Measurements from ENCODE around the gene DAW1.
"Not testable (repeated sequence)": the region's sequence is repeated elsewhere in the genome, so short reads cannot be mapped to it uniquely, and the experiment has no call there.

The DAW1 gene

DNA sequence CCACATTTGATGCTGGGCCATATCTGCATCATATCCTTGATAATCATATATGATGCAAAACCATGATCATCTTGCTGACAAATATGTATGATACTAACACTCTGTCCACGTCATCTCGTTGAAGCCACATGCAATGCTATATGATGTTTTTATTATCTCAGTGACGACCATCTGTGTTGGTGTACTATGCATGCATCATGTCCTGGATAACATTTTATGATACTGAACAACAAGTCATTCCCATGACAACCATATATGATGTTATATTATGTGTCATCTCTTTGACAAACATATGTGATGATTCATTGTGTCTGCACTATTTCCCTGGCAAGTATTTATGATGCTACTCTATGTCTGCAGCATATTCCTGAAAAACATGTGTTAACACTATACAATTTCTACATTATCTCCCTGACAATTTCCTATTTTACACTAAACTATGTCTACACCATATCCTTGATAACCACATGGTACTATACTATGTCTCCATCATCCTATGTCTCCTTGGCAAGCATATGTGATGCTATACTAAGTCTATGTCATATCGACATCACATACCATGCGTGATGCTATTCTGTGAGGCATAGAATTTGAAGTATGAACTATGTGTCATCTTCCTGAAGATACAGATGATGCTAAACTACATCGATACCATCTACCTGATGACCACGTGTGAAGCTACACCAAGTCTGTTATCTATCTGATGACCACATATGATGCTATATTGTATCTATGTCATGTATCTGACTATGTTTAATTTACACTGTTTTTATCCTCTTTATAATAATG is 37.0 kb downstream of the DAW1 start:
- no peak for DNase-seq (ENCODE audit: low read depth in 4 of 4, low spot score in 1 of 4)

DNA sequence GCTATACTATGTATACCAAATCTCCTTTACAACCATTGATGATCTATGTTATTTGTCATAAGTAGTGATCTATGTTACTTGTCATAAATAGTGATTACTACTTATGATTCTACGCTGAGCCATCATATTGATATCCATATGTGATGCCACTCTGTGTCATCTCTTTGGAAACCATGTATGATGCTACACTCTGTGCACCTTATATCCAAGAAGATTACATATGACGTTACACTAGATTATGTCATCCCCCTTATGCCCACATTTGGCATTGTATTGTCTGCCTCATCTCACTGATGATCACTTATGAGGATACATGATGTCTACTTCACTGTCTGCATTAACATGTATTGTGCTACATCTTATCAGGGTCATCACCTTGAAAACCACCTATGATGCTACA is 42.9 kb downstream of the DAW1 start:
- no peak for DNase-seq (ENCODE audit: low read depth in 4 of 4, low spot score in 1 of 4)

DNA sequence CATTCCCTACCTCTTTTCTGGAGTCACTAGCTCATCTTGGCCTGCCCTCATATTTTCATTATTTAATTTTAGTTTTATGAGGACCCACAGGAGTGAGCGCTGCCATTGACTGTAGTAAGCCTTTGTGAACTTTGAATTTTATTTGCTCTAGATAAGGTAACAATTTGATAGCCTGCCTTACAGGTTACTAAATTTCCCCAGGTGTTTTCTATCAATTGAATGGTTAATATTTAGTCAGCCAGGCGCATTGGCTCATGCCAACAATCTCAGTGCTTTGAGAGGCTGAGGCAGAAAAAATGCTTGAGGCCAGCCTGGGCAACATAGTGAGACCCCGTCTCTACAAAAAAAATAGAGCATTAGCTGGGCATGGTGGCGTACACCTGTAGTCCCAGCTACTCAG is 50.2 kb downstream of the DAW1 start:
- DNase-seq (ENCODE audit: low read depth in 4 of 4, low spot score in 1 of 4), result no peak

DNA sequence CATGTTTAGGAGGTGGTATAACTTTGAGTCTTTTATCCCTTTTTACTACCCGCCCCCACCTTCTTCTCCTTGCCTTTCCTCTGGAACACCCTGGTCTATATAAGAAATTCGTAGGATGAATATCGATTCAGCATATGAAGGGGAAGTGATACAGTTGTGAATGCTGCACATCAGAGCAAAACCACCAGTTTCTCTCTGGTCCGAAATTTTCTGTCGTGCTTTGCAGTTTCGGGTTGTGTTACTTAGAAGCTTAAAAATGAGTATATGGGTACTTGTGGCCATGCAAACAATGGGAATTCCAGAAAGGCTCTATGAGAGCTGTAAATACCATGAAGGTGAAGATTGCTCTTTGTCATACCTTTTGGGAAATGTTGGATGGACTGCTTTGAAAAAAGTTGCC is 60.6 kb downstream of the DAW1 start:
- no peak for DNase-seq (ENCODE audit: low read depth in 4 of 4, low spot score in 1 of 4)

DNA sequence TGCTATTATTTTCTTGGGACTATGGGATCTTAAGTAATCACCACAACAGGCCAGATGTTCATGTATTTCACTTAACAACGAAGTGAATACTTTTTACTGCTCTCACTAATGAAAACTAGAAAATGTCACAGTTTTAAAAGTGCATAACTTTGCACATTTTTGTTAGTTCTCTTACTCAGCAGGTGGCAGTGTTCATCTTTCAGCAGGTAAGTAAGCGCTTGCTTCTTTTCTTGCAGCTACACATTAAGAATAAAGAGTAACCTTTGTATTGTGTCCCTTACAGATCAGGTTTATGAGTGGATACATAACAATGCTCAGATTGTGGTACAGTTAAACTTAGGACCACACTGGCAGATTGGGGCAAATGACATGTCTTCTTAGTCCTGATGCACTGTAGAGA is 61.0 kb downstream of the DAW1 start:
- no peak for DNase-seq (ENCODE audit: low read depth in 4 of 4, low spot score in 1 of 4)

DNA sequence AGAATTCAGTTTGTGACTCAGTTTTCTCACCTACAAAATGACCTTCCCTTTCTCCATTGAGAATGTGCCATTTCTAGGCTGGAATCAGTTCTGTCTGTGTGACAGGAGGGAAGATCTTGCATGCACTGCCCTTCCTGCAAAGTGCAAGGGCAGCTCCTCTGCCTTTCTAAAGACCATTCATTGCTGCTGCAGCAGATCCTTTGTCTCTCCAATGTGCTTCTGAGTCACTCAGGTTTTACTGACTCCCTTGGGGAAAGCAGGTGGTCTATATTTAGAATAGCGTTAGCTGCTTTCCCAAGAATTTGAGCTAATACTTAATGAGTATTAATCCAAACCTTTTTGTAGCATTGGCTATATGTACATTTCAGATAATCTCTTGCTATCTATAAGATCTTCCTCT is 62.5 kb downstream of the DAW1 start:
- no peak for DNase-seq (ENCODE audit: low read depth in 4 of 4, low spot score in 1 of 4)

DNA sequence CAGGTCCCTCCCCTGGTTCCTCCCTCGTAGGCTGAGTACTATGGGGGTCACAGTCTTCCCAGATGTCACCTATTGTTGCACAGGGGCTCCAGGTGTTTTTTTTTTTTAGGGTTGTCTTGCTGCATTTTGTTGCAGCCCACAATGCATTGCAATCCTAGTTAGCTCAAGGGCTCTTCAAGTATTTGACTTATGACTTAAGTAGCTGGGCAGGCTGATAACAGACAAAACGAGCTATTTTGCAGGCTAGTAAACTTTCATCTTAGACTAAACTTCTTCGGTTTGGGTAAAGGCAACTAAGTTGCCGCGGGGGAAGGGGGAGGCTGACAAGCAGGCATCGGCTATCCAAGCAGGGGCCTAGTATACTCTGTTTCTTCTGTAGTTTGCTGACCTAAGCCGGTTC is 64.8 kb downstream of the DAW1 start:
- DNase-seq (ENCODE audit: low read depth in 4 of 4, low spot score in 1 of 4), result not testable (repeated sequence)

DNA sequence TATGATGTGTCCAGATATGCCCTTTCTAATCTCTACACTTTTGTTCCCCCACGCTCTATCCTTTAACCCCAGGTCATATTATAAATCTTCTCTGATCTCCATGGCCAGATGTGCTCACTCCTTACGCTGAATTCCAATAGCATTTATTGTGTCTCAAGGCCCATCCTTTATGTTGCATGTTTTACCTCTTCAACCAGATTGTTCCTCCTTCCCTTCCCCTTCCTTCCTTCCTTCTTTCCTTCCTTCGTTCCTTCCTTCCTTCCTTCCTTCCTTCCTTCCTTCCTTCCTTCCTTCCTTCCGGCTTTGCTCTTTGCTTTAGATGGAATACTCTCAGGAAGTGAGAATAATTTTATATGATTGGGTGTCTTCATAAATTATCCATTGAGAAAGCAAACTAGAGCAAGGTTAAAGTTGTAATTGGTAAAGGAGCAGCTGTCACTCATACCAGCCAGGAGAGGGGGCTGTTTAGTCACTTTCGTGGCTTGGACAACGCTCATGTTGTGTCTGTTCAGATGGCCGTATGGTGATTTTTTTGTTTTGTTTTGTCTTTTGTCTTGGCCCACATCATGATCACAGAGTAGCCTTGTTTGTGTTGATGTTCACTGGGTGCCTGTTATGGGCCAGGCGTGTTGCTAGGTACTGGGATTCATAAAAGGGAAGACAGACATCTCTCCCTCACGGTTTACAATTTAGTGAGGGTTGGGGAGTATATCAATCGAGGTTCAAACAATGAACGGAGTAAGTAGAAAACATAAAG is 68.0 kb downstream of the DAW1 start:
- no peak for DNase-seq (ENCODE audit: low read depth in 4 of 4, low spot score in 1 of 4)

DNA sequence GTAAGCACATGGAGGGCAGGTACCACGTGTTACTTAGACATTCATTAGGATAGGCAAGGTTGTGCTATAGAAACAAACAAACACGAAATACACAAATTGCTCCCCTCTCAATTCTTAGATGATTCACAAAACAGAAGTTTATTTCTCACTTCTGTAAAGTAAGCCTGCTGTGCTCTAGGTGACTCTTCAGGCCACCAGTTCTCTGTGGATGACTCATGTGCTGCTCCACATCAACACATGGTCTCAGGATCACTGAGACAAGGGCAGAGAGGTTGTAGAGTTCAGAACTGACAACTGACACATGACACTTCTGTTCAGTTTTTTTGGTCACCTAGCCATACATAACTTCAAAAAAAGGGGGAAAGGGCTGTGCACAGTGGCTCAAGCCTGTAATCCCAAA is 70.6 kb downstream of the DAW1 start:
- DNase-seq (ENCODE audit: low read depth in 4 of 4, low spot score in 1 of 4), result no peak

DNA sequence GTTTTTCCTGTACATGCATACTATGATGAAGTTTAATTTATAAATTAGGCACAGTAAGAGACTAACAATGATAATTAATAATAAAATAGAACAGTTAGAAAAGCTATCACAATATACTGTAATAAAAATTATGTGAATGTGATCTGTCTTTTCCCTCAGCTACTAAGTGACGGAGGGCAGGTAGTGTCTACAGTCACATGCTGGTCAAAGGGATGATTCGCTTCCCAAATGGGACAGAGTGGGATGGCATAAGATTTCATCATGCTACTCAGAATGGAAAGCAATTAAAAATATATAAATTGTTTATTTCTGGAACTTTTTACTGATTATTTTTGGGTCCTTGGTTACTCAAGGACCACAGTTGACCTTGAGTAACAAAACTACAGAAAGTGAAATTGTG is 71.5 kb downstream of the DAW1 start:
- DNase-seq (ENCODE audit: low read depth in 4 of 4, low spot score in 1 of 4), result no peak

DNA sequence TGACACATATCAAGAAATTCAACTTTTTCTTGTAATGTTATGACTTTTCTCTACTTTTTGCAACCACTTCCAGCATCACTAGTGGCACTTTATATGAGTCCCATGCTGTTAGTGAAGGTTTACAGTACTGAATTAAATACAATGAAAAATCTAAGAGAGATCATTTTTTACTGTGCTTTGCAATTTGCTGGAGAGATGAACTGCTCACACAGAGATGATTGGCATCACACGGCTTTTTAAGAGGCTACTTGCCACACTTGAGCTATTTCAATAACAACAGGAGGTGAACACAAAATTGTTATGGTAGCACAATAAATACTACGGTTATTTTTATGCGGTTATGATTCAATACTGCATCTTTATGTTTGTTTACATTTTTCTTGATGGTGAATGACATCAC is 88.9 kb downstream of the DAW1 start:
- DNase-seq (ENCODE audit: low read depth in 4 of 4, low spot score in 1 of 4), result no peak

DNA sequence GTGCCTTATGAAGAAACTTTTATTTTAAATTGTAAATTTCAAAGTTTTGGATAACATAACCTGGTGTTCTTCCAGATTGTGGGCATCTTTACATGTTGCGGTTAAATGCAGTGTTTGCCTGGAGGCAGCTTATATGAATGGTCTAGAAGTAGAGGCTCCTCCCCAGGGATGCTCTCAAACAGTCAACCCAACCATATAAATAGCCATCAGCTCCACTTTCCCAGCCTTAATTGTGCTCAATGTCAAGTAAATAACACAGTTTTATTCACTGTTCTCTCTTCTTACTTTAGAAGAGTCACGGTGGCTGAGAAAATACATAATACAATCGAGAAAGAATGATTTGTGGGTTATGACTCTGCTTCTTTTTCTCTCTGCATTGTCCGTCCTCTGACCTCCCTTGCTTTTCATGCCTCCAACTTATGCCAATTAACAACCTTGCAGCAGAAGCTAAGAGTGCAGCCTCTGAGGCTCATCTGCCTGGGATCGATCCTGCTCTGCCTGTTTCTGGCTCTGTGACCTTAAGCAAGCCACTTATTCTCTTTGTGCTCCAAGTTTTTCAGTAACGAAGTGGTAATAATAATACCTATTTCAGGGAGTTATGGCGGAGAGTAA is 100.3 kb downstream of the DAW1 start:
- DNase-seq (ENCODE audit: low read depth in 4 of 4, low spot score in 1 of 4), result no peak

DNA sequence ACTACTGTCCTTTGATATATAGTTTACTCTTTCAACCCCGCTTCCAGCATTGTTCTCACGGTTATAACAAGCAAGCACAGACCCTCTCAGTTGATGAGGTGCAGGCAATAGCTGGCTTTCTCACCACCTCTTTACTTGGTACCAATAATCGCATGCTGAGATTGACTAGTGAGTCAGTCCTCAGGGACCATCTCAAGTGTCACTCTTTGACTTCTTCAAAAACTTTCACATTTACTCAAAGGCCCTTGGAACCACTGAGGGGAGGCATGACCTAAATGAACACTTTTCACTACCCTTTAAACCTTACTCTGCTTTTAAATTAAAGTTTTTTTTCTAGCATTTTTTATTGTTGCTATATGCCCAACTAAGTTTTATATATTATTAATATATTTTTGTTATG is 101.8 kb downstream of the DAW1 start:
- DNase-seq (ENCODE audit: low read depth in 4 of 4, low spot score in 1 of 4), result no peak

Measured in stimulated activated CD4-positive, alpha-beta T cell treated with anti-CD3 and anti-CD28 coated beads, Interleukin-1b, Interleukin-23, amount 100 ng/mL, for 24 hours (primary cell).